Fibroblast of skin of back (primary cell): ENCODE results near the gene RTP3.
A peak's percentile ranks its signal among the peaks of the same experiment; 100 is the strongest.
"Not testable (repeated sequence)": the region's sequence is repeated elsewhere in the genome, so short reads cannot be mapped to it uniquely, and the experiment has no call there.

ENCODE experiments used
- DNase-seq: peaks from one replicate; pipeline ENCODE4 v3.0.0-alpha.2; 2013

Gene RTP3

GRCh38 chr3:46519952-46520351 lies 22.2 kb downstream of the RTP3 start:
- no peak for DNase-seq

- no peak for DNase-seq
Measured at GRCh38 chr3:46520531-46520930, 22.8 kb downstream of the RTP3 start.

GRCh38 chr3:46521096-46521495 lies 23.3 kb downstream of the RTP3 start:
- DNase-seq, result no peak

- not testable (repeated sequence) for DNase-seq
Measured at GRCh38 chr3:46522201-46522600, 24.4 kb downstream of the RTP3 start.

GRCh38 chr3:46523556-46523955 lies 25.8 kb downstream of the RTP3 start:
- DNase-seq, result no peak

- no peak for DNase-seq
Measured at GRCh38 chr3:46524008-46524407, 26.2 kb downstream of the RTP3 start.

- DNase-seq, result no peak
Measured at GRCh38 chr3:46524832-46525231, 27.1 kb downstream of the RTP3 start.

GRCh38 chr3:46527239-46527638 lies 29.5 kb downstream of the RTP3 start:
- no peak for DNase-seq

- no peak for DNase-seq
Measured at GRCh38 chr3:46533091-46533490, 35.3 kb downstream of the RTP3 start.

GRCh38 chr3:46535746-46536145 lies 38.0 kb downstream of the RTP3 start:
- DNase-seq, result no peak

GRCh38 chr3:46536758-46537157 lies 39.0 kb downstream of the RTP3 start:
- DNase-seq, result no peak

- no peak for DNase-seq
Measured at GRCh38 chr3:46537316-46537715, 39.5 kb downstream of the RTP3 start.

- no peak for DNase-seq
Measured at GRCh38 chr3:46537779-46538178, 40.0 kb downstream of the RTP3 start.

- DNase-seq, result not testable (repeated sequence)
Measured at GRCh38 chr3:46538425-46538802, 40.6 kb downstream of the RTP3 start.

GRCh38 chr3:46538803-46539442 lies 41.1 kb downstream of the RTP3 start:
- peak; percentile 68 for DNase-seq

- DNase-seq, result no peak
Measured at GRCh38 chr3:46539443-46540005, 41.7 kb downstream of the RTP3 start.

GRCh38 chr3:46540550-46540949 lies 42.8 kb downstream of the RTP3 start:
- no peak for DNase-seq

GRCh38 chr3:46541835-46542234 lies 44.1 kb downstream of the RTP3 start:
- no peak for DNase-seq

GRCh38 chr3:46542344-46542743 lies 44.6 kb downstream of the RTP3 start:
- DNase-seq, result peak; percentile 57

GRCh38 chr3:46542801-46543201 lies 45.0 kb downstream of the RTP3 start:
- DNase-seq, result no peak

GRCh38 chr3:46544771-46545503 lies 47.2 kb downstream of the RTP3 start:
- DNase-seq, result no peak

- DNase-seq, result no peak
Measured at GRCh38 chr3:46545818-46546630, 48.2 kb downstream of the RTP3 start.

- DNase-seq, result no peak
Measured at GRCh38 chr3:46546896-46547440, 49.2 kb downstream of the RTP3 start.
